IPS-15b (cell line): ENCODE data around the gene SPRTN.

Source experiments
- H3K27me3 ChIP-seq: one replicate; pipeline ENCODE4 v1.6.1; 2013; ENCODE audit warnings: low read length; ENCODE audit not compliant: control insufficient read depth, insufficient read depth
- H3K36me3 ChIP-seq: one replicate; pipeline ENCODE4 v1.6.1; 2013; ENCODE audit warnings: low read length; ENCODE audit not compliant: control insufficient read depth, insufficient read depth
- H3K4me1 ChIP-seq: one replicate; pipeline ENCODE4 v1.6.1; 2013; ENCODE audit warnings: mild to moderate bottlenecking, low read length; ENCODE audit not compliant: control insufficient read depth, insufficient read depth
- H3K4me3 ChIP-seq: one replicate; pipeline ENCODE4 v1.5.1; 2013; ENCODE audit warnings: low read depth, low read length
- H3K9ac ChIP-seq: one replicate; pipeline ENCODE4 v1.6.1; 2013; ENCODE audit warnings: low read depth, mild to moderate bottlenecking, low read length
- H3K9me3 ChIP-seq: one replicate; pipeline ENCODE4 v1.6.1; 2013; ENCODE audit warnings: mild to moderate bottlenecking, low read length; ENCODE audit not compliant: control insufficient read depth, insufficient read depth

SPRTN gene

DNA sequence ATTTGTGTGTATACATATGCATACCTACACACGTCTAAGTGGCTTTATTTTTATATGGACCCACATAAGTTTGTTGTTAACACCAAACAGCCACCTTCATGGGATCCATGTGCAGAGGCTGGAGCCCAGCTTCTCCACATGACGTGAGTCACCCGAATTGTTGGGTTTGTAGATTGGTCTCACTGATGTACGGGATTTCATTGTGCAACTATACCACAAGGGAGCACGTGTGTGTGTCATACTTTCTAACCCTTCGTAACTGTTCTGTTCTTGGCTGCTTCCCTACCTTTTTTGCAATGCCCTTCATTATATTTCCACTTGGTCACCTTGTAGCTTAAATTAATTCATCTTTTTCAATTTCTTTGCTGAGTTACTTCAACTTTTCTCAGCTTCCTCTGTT lies 21.0 kb downstream of the SPRTN start:
- Histone ChIP-seq H3K4me3 (no peak overlapping the region), H3K9me3 (no peaks in the 10 kb centered on the region), H3K4me1 (no peaks in the 10 kb centered on the region), H3K9ac (no peak overlapping the region), H3K36me3 (no peaks in the 10 kb centered on the region), H3K27me3 (no peaks in the 10 kb centered on the region)

DNA sequence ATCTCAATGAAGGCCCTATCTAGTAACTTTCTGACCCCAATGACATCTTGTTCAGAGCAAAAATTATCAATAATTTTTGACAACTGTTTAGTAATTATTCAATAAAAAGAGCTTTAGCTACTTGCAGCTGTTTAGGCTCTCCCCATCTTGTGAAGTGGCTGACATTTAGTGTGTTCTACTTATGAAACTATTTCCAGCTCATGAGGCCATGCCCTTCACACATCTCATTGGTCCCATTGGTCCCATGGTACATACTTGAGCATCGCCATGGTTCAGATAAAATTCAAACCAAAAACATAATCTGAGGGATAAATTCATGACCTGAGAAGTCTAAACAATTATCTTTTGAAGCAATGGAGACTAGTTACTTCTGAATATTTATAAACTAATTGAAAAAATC lies 24.2 kb downstream of the SPRTN start:
- no peaks in the 10 kb centered on the region for H3K4me1 ChIP-seq
- no peaks in the 10 kb centered on the region for H3K36me3 ChIP-seq
- H3K27me3 ChIP-seq, result no peaks in the 10 kb centered on the region
- H3K9me3 ChIP-seq, result no peaks in the 10 kb centered on the region
- H3K4me3 ChIP-seq, result no peak overlapping the region
- H3K9ac ChIP-seq, result no peak overlapping the region

DNA sequence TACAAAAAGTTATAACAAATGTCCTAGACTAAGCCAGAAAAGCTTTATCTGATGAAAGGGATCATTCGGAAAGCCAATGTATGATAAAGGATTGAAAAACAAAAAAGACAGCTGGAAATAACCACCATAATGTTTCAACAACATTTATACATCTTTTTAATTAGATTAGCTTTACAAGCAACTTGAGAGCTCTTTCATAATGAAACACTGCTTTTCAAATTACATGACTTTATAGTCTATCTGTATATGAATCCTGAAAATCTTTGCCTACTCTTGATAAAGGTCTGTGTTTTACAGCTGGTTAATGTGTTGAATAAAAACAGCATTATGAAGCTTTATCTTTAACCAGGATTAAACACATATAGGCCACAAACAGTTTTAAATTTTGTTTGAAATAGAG lies 25.5 kb downstream of the SPRTN start:
- no peak overlapping the region for H3K9ac ChIP-seq
- no peaks in the 10 kb centered on the region for H3K36me3 ChIP-seq
- no peaks in the 10 kb centered on the region for H3K4me1 ChIP-seq
- no peaks in the 10 kb centered on the region for H3K27me3 ChIP-seq
- H3K4me3 ChIP-seq, result no peak overlapping the region
- H3K9me3 ChIP-seq, result no peaks in the 10 kb centered on the region

- H3K27me3 ChIP-seq, result no peaks in the 10 kb centered on the region
- H3K4me3 ChIP-seq, result no peak overlapping the region
- H3K9me3 ChIP-seq, result no peaks in the 10 kb centered on the region
- H3K9ac ChIP-seq, result no peak overlapping the region
- H3K4me1 ChIP-seq, result no peaks in the 10 kb centered on the region
- no peaks in the 10 kb centered on the region for H3K36me3 ChIP-seq
Measured at GRCh38 chr1:231364192-231364591, 26.1 kb downstream of the SPRTN start.

GRCh38 chr1:231369282-231369681 lies 31.2 kb downstream of the SPRTN start:
- H3K9ac ChIP-seq, result no peak overlapping the region
- H3K4me1 ChIP-seq, result no peaks in the 10 kb centered on the region
- no peak overlapping the region for H3K4me3 ChIP-seq
- H3K36me3 ChIP-seq, result no peaks in the 10 kb centered on the region
- H3K27me3 ChIP-seq, result no peaks in the 10 kb centered on the region
- H3K9me3 ChIP-seq, result no peaks in the 10 kb centered on the region

GRCh38 chr1:231372501-231372900 lies 34.4 kb downstream of the SPRTN start:
- Histone ChIP-seq H3K36me3 (no peaks in the 10 kb centered on the region), H3K4me3 (no peak overlapping the region), H3K27me3 (no peaks in the 10 kb centered on the region), H3K4me1 (no peaks in the 10 kb centered on the region), H3K9me3 (no peaks in the 10 kb centered on the region), H3K9ac (no peak overlapping the region)

DNA sequence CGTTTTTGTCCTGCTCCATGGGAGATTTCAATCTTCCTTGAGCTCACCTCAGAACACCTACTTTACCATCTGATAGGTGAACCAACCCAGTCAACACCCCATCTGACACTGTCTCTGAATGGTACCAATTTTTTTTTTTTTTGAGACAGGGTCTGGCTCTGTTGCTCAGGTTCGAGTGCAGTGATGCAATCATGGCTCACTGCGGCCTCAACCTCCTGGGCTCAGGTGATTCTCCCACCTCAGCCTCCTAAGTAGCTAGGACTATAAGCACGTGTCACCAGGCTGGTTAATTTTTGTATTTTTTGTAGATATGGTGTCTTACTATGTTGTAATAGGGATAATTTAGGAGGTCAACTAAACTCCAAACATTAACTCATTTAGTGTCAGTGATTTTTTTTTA lies 36.3 kb downstream of the SPRTN start:
- Histone ChIP-seq H3K36me3 (no peaks in the 10 kb centered on the region), H3K4me3 (no peak overlapping the region), H3K9ac (no peak overlapping the region), H3K9me3 (no peaks in the 10 kb centered on the region), H3K4me1 (no peaks in the 10 kb centered on the region), H3K27me3 (no peaks in the 10 kb centered on the region)

DNA sequence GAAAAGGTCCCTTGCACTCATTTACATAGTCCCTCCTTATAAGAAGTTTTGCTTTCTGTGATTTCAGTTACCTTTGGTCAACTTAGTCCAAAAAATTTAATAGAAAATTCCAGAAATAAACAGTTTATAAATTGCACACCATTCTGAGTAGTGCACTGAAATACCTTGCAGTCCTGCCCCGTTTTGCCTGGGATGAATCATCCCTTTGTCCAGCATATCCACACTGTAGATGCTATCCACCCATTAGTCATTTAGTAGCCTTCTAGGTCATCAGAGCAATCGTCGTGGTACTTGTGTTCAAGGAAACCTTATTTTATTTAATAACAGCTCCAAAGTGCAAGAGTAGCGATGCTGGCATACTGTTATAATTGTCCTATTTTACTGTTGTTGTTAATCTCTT lies 38.0 kb downstream of the SPRTN start:
- Histone ChIP-seq H3K9ac (no peak overlapping the region), H3K9me3 (no peaks in the 10 kb centered on the region), H3K27me3 (no peaks in the 10 kb centered on the region), H3K4me3 (no peak overlapping the region), H3K4me1 (no peaks in the 10 kb centered on the region), H3K36me3 (no peaks in the 10 kb centered on the region)

DNA sequence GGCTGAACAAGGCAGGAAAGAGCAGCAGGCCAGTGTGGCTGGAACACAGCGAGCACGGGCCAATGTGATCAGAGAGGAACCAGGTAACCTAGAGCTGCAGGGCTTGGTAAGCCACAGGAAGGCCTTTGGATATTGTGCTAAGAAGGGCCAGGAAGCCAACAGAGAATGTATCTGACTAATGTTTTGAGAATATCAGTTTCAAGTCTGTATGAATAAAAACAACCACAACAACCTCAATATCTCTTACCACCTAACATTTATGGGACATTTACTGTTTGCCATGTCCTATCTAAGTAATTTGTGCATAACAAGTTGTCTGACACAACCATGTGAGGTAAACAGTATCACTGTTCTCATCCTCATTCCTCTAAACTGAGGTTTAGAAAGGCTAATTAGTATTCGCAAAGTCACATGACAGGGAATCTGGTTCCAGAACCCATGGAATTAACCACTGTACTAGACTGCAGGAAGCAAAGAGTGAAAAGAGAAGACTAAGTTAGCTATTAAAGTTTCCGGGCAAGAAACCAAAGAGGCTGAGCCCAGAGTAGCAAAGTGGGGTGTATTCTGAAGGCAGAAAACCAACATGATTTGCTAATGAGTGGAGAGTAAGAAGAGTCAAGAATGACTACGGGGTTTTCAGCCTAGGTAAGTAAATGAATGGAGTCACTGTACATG lies 38.9 kb downstream of the SPRTN start:
- H3K9me3 ChIP-seq, result no peaks in the 10 kb centered on the region

GRCh38 chr1:231381729-231382128 lies 43.6 kb downstream of the SPRTN start:
- Histone ChIP-seq H3K9ac (no peak overlapping the region), H3K9me3 (no peaks in the 10 kb centered on the region), H3K4me1 (no peaks in the 10 kb centered on the region), H3K36me3 (no peaks in the 10 kb centered on the region), H3K4me3 (no peak overlapping the region), H3K27me3 (no peaks in the 10 kb centered on the region)

More for the DNA sequence above, 38.9 kb downstream of the SPRTN start:
- no peak overlapping the region for H3K9ac ChIP-seq
- no peaks in the 10 kb centered on the region for H3K4me1 ChIP-seq
- no peaks in the 10 kb centered on the region for H3K36me3 ChIP-seq
- H3K4me3 ChIP-seq, result no peak overlapping the region
- H3K27me3 ChIP-seq, result no peaks in the 10 kb centered on the region

- Histone ChIP-seq H3K4me1 (no peaks in the 10 kb centered on the region), H3K9me3 (no peaks in the 10 kb centered on the region), H3K4me3 (no peak overlapping the region), H3K36me3 (no peaks in the 10 kb centered on the region), H3K27me3 (no peaks in the 10 kb centered on the region), H3K9ac (no peak overlapping the region)
Measured at GRCh38 chr1:231382426-231382825, 44.3 kb downstream of the SPRTN start.

DNA sequence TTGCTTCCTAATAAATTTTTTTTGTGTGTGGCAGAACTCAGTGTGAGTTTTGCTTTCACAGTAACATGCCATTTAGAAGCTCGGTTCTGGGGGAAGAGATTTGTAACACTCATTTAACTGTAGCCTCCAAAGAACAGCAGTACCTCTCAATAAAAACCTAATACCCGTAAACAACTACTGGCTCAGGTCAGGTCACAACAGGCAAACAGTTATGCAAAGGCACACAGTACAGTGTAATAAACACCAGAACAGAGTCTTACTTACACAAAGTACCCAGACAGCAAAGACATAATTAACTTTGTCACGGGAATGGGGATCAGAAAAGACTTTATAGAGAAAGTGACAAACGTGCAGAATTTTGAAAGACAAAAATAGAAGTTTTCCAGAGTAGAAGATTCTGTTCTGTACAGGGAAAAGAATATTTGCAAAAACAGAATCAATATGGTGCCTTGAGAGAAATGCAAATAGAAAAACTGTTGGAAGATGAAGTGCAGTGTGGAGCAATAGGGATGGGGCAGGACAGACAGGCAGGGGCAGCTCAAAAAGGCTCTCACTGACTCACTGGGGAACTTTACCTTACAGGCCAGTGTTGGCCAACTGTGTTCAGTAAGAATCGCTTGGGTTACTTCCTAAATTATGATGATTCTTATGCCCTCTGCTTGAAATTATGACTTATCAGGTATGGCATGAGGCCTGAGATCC lies 45.2 kb downstream of the SPRTN start:
- H3K4me3 ChIP-seq, result no peak overlapping the region
- H3K9ac ChIP-seq, result no peak overlapping the region
- no peaks in the 10 kb centered on the region for H3K27me3 ChIP-seq
- H3K9me3 ChIP-seq, result no peaks in the 10 kb centered on the region
- H3K4me1 ChIP-seq, result no peaks in the 10 kb centered on the region
- no peaks in the 10 kb centered on the region for H3K36me3 ChIP-seq
